Activated CD8-positive, alpha-beta memory T cell treated with anti-CD3 and anti-CD28 coated beads, Interleukin-2, amount 50 U/mL, for 4 hours (primary cell): ENCODE measurements around the gene CNTNAP5.

Source experiments
- DNase-seq: peaks from one replicate; pipeline ENCODE4 v3.0.0-alpha.2; 2020

The CNTNAP5 gene

DNA sequence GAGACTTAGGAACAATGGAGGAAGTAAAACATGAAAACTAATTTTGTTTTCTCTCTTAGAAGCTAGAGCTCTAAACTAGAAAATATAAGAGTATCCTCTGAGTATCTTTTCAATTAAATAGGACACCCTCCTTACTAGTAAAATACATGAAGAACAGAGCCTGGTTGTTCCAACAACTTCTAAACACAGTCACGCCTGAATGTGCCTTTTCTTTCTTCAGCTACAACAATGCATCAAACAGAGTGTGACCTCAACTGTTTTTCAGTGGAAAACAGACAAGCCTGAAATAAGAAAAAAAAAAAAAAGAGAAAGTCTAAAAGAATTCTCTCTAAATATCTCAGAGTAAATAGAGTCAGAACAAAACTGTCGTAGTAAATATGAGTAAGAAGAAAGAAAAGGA lies 928.8 kb downstream of the CNTNAP5 start:
- no peak for DNase-seq

DNA sequence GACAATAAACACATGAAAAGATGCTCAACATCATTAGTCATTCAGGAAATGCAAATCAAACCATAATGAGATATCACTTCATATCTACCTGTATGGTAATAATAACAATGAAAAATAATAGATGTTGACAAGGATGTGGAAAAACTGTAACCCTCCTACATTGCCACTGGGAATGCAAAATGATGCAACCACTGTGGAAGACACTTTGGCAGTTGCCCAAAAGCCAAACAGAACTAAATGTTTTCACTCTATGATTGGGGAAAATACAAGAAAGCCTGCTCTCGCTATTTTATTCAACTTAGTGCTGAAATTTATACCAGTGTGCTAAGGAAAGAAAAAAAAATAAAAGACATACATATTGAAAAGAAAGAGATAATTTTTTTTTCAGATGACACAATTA lies 934.5 kb downstream of the CNTNAP5 start:
- DNase-seq, result no peak

DNA sequence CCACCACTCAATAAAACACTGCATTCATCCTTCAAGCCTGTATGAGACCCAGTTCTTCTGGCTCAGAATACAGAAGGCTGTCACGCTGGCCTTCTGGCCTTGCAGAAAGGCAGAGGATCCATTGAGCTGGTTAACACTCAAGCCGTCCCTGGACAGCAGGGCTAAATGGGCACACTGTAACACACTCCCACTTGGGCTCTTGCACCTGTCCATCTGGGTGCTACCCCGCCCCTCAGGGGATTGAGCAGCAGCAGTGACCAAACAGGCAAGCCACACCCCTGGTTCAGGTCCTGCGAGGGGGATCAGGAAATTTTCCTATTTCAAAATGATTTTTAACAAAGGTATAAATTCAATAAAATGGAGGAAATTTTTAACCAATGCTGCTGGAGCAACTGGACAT lies 936.0 kb downstream of the CNTNAP5 start:
- no peak for DNase-seq
